OCI-LY3 (cell line): ENCODE results near the gene RSAD1.

ENCODE experiments used
- CTCF ChIP-seq: fragments of 200-600, 300-600 bp; sonication (generic); IDR thresholded peaks from 2 replicates; pipeline ENCODE4 v1.5.1; 2014; ENCODE audit warnings: antibody characterized with exemption, low read length, low read depth
- EZH2phosphoT487 ChIP-seq: fragments of 200-600 bp; shearing (Covaris generic); IDR thresholded peaks from 2 replicates; pipeline ENCODE4 v1.6.1; 2018; ENCODE audit warnings: antibody characterized with exemption, mixed run types, low read depth

GRCh38 chr17:50499721-50500120 is 21.1 kb downstream of the RSAD1 start:
- TF ChIP-seq CTCF (no peak), EZH2phosphoT487 (no peak)
